HG02571 (cell line): ENCODE data around the gene KRT26.
"Not testable (repeated sequence)": the region's sequence is repeated elsewhere in the genome, so short reads cannot be mapped to it uniquely, and the experiment has no call there.

ENCODE experiments used
- ATAC-seq: cut with Tn5 transposase; IDR thresholded peaks from one replicate; pipeline ENCODE4 v1.9.1; 2021; ENCODE audit warnings: mild to moderate bottlenecking, moderate library complexity; ENCODE audit not compliant: unreplicated experiment

Gene KRT26

GRCh38 chr17:40772101-40772500, at the start of gene KRT26:
TSS of gene KRT26 (minus strand) at chr17:40772201. CDS start at chr17:40772113, 88 bp downstream.
- ATAC-seq = no peak

- no peak for ATAC-seq
These were observed 49.5 kb upstream of the KRT26 start for GRCh38 chr17:40821536-40821935.

- no peak for ATAC-seq
These were observed 48.3 kb upstream of the KRT26 start for GRCh38 chr17:40820228-40820838.

GRCh38 chr17:40819528-40820125, 47.6 kb upstream of the KRT26 start:
- ATAC-seq = no peak

DNA sequence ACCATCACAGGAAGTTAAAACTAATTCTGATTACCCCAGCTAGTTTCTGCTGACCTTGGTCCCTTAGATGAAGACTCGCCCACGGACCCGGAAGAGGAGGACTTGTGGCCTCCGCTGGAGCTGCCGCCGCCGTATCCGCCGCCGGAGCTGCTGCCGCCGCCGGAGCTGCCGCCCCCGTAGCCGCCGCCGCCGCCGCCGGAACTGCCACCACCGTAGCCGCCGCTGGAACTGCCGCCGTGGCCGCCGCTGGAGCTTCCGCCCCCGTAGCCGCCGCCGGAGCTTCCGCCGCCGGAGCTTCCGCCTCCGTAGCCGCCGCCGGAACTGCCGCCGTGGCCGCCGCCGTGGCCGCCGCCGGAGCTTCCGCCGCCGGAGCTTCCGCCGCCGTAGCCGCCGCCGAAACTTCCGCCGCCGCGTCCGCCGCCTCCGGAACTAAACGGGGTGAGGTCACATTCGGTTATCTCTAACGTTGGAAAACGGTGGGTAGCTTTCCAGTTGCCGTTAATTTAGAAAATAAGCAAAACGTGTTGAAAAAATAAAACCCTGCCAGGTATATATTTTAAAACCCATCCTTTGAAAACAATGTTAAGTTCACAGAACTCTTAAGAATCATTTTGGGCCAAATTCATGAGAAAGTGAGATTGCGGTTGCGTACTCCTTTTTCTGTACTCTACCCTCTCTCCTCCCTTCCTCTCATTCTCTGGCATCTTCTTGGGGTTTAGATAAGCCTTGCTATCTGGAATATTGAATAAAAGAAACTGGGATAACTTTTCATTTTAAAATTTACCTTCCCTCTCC, 46.9 kb upstream of the KRT26 start:
- peak; percentile 85 for ATAC-seq

DNA sequence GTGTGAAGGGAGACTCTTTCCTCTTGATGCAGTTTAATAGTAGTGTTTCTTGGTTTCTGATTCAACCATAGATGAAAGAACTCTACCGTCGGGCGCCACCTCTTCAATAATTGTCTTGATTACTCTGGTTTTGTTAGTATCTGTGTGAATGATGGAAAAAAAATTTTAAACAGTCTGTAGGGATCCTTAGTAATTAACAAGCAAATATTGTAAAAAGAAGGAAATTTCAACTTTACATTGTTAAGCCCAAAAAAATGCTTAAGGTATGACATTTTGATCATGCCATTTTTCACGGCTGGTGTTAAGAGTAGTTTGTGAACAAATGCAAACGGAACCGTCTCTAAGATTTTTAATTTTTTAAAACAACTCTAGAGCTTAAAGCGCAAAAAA, 46.3 kb upstream of the KRT26 start:
- no peak for ATAC-seq

DNA sequence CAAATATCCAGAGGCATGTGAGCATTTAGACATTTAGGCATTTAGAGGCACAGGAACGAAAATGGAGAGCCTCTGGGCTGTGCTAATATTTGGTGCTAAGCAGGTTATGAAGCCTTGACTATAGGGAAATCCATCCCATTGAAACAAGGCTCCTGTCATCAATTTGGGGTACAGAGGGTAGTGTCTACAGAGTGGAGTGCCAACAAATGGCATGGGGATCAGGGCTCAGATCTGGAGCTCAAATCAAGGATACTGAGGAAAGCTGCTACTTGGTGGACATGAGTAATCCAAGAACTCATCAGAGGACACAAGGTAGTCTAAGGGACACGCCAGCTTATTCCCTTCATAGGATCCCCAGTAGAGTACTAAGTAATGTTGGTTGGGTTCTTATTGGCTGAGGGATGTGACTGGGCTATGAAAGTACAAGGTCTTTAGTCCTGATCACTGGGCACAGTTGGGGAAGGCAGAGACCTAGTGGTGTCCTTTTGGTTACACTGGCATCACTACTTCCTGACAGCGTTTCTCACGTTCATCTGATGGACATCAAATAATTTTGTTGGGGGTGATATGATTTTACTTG, 45.2 kb upstream of the KRT26 start:
- ATAC-seq = no peak

GRCh38 chr17:40816569-40816968, 44.6 kb upstream of the KRT26 start:
- no peak for ATAC-seq

DNA sequence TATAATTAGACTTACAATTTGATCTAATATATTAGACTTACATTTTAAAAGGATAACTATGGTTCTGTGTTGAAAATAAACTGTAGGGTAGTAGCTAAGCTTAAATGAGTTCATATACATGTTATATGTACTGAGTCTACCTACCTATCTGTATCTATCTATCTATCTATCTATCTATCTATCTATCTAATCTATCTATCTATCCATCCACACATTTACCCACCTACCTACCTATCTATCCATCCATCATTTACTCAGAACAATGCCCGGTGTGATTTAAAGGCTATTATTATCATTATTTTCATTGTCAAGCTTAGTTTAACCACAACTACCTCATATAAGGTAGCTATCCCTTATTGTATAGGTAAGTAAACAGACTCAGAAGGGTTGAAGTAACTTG, 43.4 kb upstream of the KRT26 start:
- no peak for ATAC-seq

GRCh38 chr17:40814657-40815056, 42.7 kb upstream of the KRT26 start:
- ATAC-seq = not testable (repeated sequence)

GRCh38 chr17:40813804-40814203, 41.8 kb upstream of the KRT26 start:
- ATAC-seq = no peak

DNA sequence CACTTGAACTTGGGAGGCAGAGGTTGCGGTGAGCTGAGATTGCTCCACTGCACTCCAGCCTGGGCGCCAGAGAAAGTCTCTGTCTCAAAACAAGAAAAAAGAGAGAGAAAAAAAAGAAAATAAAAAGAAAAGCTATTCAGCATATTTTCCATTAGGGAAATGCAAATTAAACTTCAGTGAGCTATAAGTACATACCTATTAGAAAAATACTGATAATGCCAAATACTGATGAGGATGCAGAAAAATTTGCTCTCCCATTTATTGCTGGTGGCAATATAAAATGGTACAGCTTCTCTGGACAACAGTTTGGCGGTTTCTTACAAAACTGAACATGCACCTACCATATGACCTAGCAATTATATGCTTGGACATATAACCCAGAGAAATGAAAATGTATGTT, 40.6 kb upstream of the KRT26 start:
- no peak for ATAC-seq

- ATAC-seq = no peak
These were observed 38.5 kb upstream of the KRT26 start for GRCh38 chr17:40810494-40810893.

- ATAC-seq = no peak
These were observed 37.9 kb upstream of the KRT26 start for GRCh38 chr17:40809721-40810421.

GRCh38 chr17:40806131-40806530, 34.1 kb upstream of the KRT26 start:
- ATAC-seq = no peak

GRCh38 chr17:40803617-40804082, 31.6 kb upstream of the KRT26 start:
- no peak for ATAC-seq

GRCh38 chr17:40801157-40801556, 29.2 kb upstream of the KRT26 start:
- ATAC-seq = no peak

GRCh38 chr17:40800381-40800780, 28.4 kb upstream of the KRT26 start:
- ATAC-seq = no peak

DNA sequence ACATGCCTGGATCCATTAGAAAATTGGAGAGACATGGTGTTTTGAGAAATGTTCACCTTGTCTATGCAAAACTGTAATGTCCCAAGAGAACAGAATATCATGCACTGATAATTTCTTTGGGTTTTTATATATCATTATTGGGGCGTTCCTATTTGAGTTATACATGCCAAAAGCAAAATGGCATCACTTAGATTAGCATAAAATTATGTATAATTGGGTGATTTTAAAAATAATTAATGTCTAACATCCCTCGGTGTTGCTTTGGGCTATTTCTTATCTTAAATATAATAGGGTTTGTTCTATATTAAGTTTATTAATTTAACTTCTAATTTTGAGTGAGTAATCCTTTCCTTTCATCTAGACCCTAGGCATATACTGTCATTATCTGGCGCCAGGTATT, 27.9 kb upstream of the KRT26 start, which contains the start of gene KRT28:
KRT28 (minus strand) TSS at position 101 of the 400 bp plus-strand sequence; CDS start at position 35, 66 bp downstream.
- no peak for ATAC-seq

DNA sequence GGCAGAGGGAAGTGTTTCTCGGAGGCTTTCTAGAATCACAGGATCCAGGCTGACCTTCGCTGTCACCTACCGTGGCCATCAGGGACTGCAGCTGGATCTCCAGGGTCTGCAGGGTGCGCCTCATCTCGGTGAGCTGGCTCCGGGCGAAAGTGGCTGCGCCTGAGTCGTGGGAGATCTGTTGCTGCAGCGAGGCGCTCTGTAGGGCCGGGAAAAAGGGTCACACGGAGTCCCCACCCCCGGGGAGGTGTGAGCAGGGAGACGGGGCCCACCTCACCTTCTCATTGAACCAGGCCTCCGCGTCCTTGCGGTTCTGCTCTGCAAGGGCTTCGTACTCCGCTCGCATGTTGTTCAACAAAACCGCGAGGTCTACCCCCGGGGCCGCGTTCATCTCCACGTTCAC, 24.8 kb upstream of the KRT26 start:
- ATAC-seq = no peak
